ENCODE results near the gene GUCY2C.

GUCY2C gene

DNA sequence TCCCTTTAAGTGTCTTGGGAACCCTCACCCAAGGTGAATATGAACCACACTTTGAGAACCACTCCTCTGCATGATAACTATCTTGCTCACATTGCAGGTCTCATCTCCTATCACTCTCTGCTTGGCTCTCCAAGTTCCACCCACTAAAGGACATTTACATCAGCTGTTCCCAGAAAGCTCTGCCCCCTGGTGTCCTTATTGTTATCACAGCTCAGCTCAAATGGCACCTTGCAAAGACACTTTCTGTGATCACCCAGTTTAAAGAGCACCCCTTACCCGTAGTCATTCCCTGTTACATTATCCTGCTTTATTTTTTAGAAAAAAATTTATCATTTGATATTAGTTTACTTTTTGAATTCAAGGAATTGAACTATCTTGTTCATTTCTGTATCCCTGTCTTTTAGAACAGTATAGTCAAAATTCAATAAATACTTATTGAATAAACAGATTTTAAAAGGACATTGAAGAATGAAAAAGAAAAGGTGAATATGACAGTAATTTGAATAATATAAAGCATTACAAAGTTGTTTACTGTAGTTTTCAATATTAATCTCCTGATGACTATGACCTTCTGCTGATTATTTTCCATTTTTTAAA, 20.5 kb upstream of the GUCY2C start:
- H3K4me2 ChIP-seq (ENCODE audit: low read length) = no peak overlapping the region
- no peak overlapping the region for H4K12ac ChIP-seq (ENCODE audit: low read depth, low read length)
- H3K14ac ChIP-seq (ENCODE audit: low read length) = no peak overlapping the region
- no peaks in the 10 kb centered on the region for H3K4me1 ChIP-seq (ENCODE audit: control insufficient read depth in 1 of 2, insufficient read depth in 2 of 2, low read length in 2 of 2)
- no CpG with 5 or more reads among the region's 1 CpG for whole genome bisulfite sequencing (ENCODE audit: extremely low coverage, insufficient coverage, insufficient read length)
- no peak overlapping the region for H2BK12ac ChIP-seq (ENCODE audit: low read length)
- H3K79me1 ChIP-seq (ENCODE audit: low read length) = no peaks in the 10 kb centered on the region
- H3K9me3 ChIP-seq (ENCODE audit: insufficient read depth, low read depth, low read length) = no peaks in the 10 kb centered on the region
- no peaks in the 10 kb centered on the region for H3K79me2 ChIP-seq (ENCODE audit: control insufficient read depth, insufficient read depth, low read length, poor library complexity)
- no peaks in the 10 kb centered on the region for H3K27me3 ChIP-seq (ENCODE audit: insufficient read depth, low read length)
- H3K4ac ChIP-seq (ENCODE audit: low read depth, low read length) = no peak overlapping the region
- no peak overlapping the region for H2BK120ac ChIP-seq (ENCODE audit: insufficient read depth, low read length, poor library complexity)
- no peak overlapping the region for H3K9ac ChIP-seq (ENCODE audit: low read length)
- H3K4me3 ChIP-seq (ENCODE audit: low read depth, low read length) = no peak overlapping the region
- no peak overlapping the region for H3K27ac ChIP-seq (ENCODE audit: low read depth, low read length)
- no peak overlapping the region for H3K23ac ChIP-seq (ENCODE audit: low read length)
- H4K91ac ChIP-seq (ENCODE audit: low read depth, low read length) = no peak overlapping the region
- H3K36me3 ChIP-seq (ENCODE audit: control insufficient read depth in 1 of 2, insufficient read depth in 2 of 2, low read length in 2 of 2) = no peaks in the 10 kb centered on the region
- H4K8ac ChIP-seq (ENCODE audit: low read depth, low read length) = no peak overlapping the region
- no peak overlapping the region for H3K18ac ChIP-seq (ENCODE audit: low read length)
- H2AFZ ChIP-seq (ENCODE audit: insufficient read depth, low read length, poor library complexity) = no peak overlapping the region
- H2AK5ac ChIP-seq (ENCODE audit: low read length) = no peak overlapping the region
- no peak overlapping the region for H2BK5ac ChIP-seq (ENCODE audit: low read depth, low read length, poor library complexity)
- peak; percentile 35 to 75 for DNase-seq

DNA sequence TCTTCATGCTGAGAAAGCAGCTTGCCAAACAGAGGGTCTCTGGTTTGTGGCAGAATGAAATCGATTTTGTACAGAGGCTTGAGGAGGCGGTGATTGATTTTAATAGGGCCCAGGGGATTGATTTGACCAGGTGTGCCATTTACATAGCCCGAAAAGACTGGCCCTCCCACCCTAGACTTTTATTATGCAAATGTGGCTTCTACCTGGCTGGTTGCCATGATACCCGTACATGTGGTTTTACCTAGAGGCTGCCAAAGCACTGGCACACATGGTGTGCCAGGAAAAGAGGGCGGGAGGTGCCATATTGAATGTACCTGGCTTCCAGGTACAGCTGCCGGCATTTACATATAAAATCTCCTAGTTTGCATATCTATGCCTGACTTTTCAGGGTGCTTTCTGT, 18.0 kb upstream of the GUCY2C start:
- no peak overlapping the region for H2AFZ ChIP-seq (ENCODE audit: insufficient read depth, low read length, poor library complexity)
- no peak overlapping the region for H3K18ac ChIP-seq (ENCODE audit: low read length)
- no peaks in the 10 kb centered on the region for H3K27me3 ChIP-seq (ENCODE audit: insufficient read depth, low read length)
- no peaks in the 10 kb centered on the region for H3K79me2 ChIP-seq (ENCODE audit: control insufficient read depth, insufficient read depth, low read length, poor library complexity)
- no peak for DNase-seq
- H2AK5ac ChIP-seq (ENCODE audit: low read length) = no peak overlapping the region
- H2BK12ac ChIP-seq (ENCODE audit: low read length) = no peak overlapping the region
- H3K79me1 ChIP-seq (ENCODE audit: low read length) = no peaks in the 10 kb centered on the region
- H4K8ac ChIP-seq (ENCODE audit: low read depth, low read length) = no peak overlapping the region
- H3K9me3 ChIP-seq (ENCODE audit: insufficient read depth, low read depth, low read length) = no peaks in the 10 kb centered on the region
- no peaks in the 10 kb centered on the region for H3K36me3 ChIP-seq (ENCODE audit: control insufficient read depth in 1 of 2, insufficient read depth in 2 of 2, low read length in 2 of 2)
- no peaks in the 10 kb centered on the region for H3K4me1 ChIP-seq (ENCODE audit: control insufficient read depth in 1 of 2, insufficient read depth in 2 of 2, low read length in 2 of 2)
- H2BK120ac ChIP-seq (ENCODE audit: insufficient read depth, low read length, poor library complexity) = no peak overlapping the region
- H4K12ac ChIP-seq (ENCODE audit: low read depth, low read length) = no peak overlapping the region
- H3K4me2 ChIP-seq (ENCODE audit: low read length) = no peak overlapping the region
- H3K23ac ChIP-seq (ENCODE audit: low read length) = no peak overlapping the region
- H3K4me3 ChIP-seq (ENCODE audit: low read depth, low read length) = no peak overlapping the region
- H2BK5ac ChIP-seq (ENCODE audit: low read depth, low read length, poor library complexity) = no peak overlapping the region
- H3K27ac ChIP-seq (ENCODE audit: low read depth, low read length) = no peak overlapping the region
- no CpG with 5 or more reads among the region's 6 CpGs for WGBS (ENCODE audit: extremely low coverage, insufficient coverage, insufficient read length)
- H3K9ac ChIP-seq (ENCODE audit: low read length) = no peak overlapping the region
- H4K91ac ChIP-seq (ENCODE audit: low read depth, low read length) = no peak overlapping the region
- no peak overlapping the region for H3K4ac ChIP-seq (ENCODE audit: low read depth, low read length)
- H3K14ac ChIP-seq (ENCODE audit: low read length) = no peak overlapping the region

DNA sequence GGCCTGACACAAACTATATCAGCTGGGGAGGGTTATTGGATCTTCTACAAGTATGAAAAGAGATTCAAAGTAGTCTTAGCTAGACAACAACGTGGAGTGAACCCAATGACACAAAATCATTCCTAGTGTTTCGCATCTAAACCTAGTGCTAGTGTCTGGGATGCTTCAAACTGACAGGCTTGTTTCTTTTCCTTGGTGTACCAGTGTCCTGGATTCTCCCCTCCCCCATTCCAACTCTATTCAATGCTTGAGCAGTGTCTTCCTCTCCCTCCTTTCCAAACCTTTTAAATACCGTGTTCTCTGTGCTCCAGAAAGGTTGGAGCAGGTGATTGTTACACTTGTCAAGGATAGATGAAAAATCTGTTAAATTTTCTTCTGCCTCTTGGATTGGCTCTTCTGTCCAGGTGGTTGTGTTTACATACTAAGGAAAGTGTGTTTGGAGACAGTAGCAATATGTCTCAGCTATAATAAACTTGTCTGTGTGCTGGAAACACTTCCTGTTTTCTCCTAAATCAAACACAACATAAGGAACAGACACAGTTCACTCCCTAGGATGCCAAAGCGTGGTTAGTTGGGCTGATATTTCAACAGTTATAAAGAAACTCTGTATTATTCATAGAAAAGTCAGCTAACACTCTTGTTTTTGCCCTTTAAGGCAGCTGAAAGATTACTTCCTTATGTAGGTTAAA, 14.4 kb upstream of the GUCY2C start:
- H3K23ac ChIP-seq (ENCODE audit: low read length) = no peak overlapping the region
- no peak overlapping the region for H2BK12ac ChIP-seq (ENCODE audit: low read length)
- DNase-seq = no peak
- H3K79me2 ChIP-seq (ENCODE audit: control insufficient read depth, insufficient read depth, low read length, poor library complexity) = no peaks in the 10 kb centered on the region
- H3K4me2 ChIP-seq (ENCODE audit: low read length) = peak overlapping the region; percentile 41
- no peaks in the 10 kb centered on the region for H3K4me1 ChIP-seq (ENCODE audit: control insufficient read depth in 1 of 2, insufficient read depth in 2 of 2, low read length in 2 of 2)
- no peaks in the 10 kb centered on the region for H3K36me3 ChIP-seq (ENCODE audit: control insufficient read depth in 1 of 2, insufficient read depth in 2 of 2, low read length in 2 of 2)
- WGBS (ENCODE audit: extremely low coverage, insufficient coverage, insufficient read length) = no CpG with 5 or more reads among the region's 4 CpGs
- no peaks in the 10 kb centered on the region for H3K27me3 ChIP-seq (ENCODE audit: insufficient read depth, low read length)
- no peak overlapping the region for H3K27ac ChIP-seq (ENCODE audit: low read depth, low read length)
- H2BK120ac ChIP-seq (ENCODE audit: insufficient read depth, low read length, poor library complexity) = no peak overlapping the region
- no peak overlapping the region for H4K12ac ChIP-seq (ENCODE audit: low read depth, low read length)
- no peak overlapping the region for H2AK5ac ChIP-seq (ENCODE audit: low read length)
- no peak overlapping the region for H3K4me3 ChIP-seq (ENCODE audit: low read depth, low read length)
- H3K79me1 ChIP-seq (ENCODE audit: low read length) = no peaks in the 10 kb centered on the region
- no peak overlapping the region for H3K9ac ChIP-seq (ENCODE audit: low read length)
- no peak overlapping the region for H2AFZ ChIP-seq (ENCODE audit: insufficient read depth, low read length, poor library complexity)
- H4K91ac ChIP-seq (ENCODE audit: low read depth, low read length) = no peak overlapping the region
- no peak overlapping the region for H4K8ac ChIP-seq (ENCODE audit: low read depth, low read length)
- H3K9me3 ChIP-seq (ENCODE audit: insufficient read depth, low read depth, low read length) = no peaks in the 10 kb centered on the region
- no peak overlapping the region for H2BK5ac ChIP-seq (ENCODE audit: low read depth, low read length, poor library complexity)
- no peak overlapping the region for H3K14ac ChIP-seq (ENCODE audit: low read length)
- no peak overlapping the region for H3K4ac ChIP-seq (ENCODE audit: low read depth, low read length)
- H3K18ac ChIP-seq (ENCODE audit: low read length) = no peak overlapping the region

DNA sequence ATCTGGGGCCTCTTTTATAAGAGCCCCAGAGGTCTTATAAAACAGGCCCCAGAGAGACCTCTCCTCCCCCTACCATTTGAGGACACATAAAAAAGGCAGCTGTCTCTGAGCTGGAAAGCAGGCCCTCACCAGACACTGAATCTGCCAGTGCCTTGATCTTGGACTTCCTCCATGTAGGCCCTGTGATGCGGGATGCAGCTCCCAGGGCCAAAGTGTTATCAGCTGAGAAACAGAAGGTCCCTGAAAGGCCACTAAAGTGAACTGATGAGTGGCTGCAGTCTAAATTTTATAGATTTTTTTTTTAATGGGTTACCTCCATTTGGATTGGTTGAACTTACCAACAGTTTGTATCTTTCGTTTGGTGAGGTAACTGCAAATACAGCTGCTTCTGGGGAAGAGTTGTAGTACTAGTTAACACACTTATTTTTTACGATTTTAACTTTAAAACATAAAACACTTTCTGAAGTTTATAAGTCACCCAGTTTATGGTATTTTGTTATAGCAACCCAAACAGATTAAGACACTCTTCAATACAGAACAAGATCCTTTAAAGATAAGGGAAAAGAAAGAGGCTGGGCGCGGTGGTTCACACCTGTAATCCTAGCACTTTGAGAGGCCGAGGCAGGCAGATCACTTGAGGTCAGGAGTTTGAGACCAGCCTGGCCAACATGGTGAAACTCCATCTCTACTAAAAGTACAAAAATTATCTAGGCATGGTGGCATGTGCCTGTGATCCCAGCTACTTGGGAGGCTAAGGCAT, 5.6 kb upstream of the GUCY2C start:
- no CpG with 5 or more reads among the region's 6 CpGs for WGBS (ENCODE audit: extremely low coverage, insufficient coverage, insufficient read length)
- H2BK5ac ChIP-seq (ENCODE audit: low read depth, low read length, poor library complexity) = no peak overlapping the region
- no peak overlapping the region for H3K18ac ChIP-seq (ENCODE audit: low read length)
- H3K4ac ChIP-seq (ENCODE audit: low read depth, low read length) = no peak overlapping the region
- H2BK12ac ChIP-seq (ENCODE audit: low read length) = no peak overlapping the region
- no peak overlapping the region for H4K91ac ChIP-seq (ENCODE audit: low read depth, low read length)
- H4K12ac ChIP-seq (ENCODE audit: low read depth, low read length) = no peak overlapping the region
- no peak overlapping the region for H3K9ac ChIP-seq (ENCODE audit: low read length)
- H4K8ac ChIP-seq (ENCODE audit: low read depth, low read length) = no peak overlapping the region
- DNase-seq = no peak
- no peak overlapping the region for H2AFZ ChIP-seq (ENCODE audit: insufficient read depth, low read length, poor library complexity)
- no peak overlapping the region for H2AK5ac ChIP-seq (ENCODE audit: low read length)
- no peak overlapping the region for H3K4me3 ChIP-seq (ENCODE audit: low read depth, low read length)
- H3K79me1 ChIP-seq (ENCODE audit: low read length) = no peaks in the 10 kb centered on the region
- no peak overlapping the region for H3K14ac ChIP-seq (ENCODE audit: low read length)
- H2BK120ac ChIP-seq (ENCODE audit: insufficient read depth, low read length, poor library complexity) = no peak overlapping the region
- H3K27me3 ChIP-seq (ENCODE audit: insufficient read depth, low read length) = no peaks in the 10 kb centered on the region
- H3K27ac ChIP-seq (ENCODE audit: low read depth, low read length) = no peak overlapping the region
- H3K4me2 ChIP-seq (ENCODE audit: low read length) = no peak overlapping the region
- H3K79me2 ChIP-seq (ENCODE audit: control insufficient read depth, insufficient read depth, low read length, poor library complexity) = no peaks in the 10 kb centered on the region
- H3K9me3 ChIP-seq (ENCODE audit: insufficient read depth, low read depth, low read length) = no peaks in the 10 kb centered on the region
- no peaks in the 10 kb centered on the region for H3K4me1 ChIP-seq (ENCODE audit: control insufficient read depth in 1 of 2, insufficient read depth in 2 of 2, low read length in 2 of 2)
- H3K36me3 ChIP-seq (ENCODE audit: control insufficient read depth in 1 of 2, insufficient read depth in 2 of 2, low read length in 2 of 2) = no peaks in the 10 kb centered on the region
- H3K23ac ChIP-seq (ENCODE audit: low read length) = no peak overlapping the region

Measured in trophoblast cell (in vitro differentiated cells and primary cell).